Measurements from ENCODE around the gene SPATA20. TPM values are rescaled to one million over a fixed set of nuclear protein-coding genes. Genes with fewer than 3 reads are reported as not detected.
A peak's percentile ranks its signal among the peaks of the same experiment; 100 is the strongest.

Gene SPATA20
- total and polyA plus RNA-seq, 2 of the 13 experiments (the other 11 are each of a cell fraction or from before 2014, with no cell fraction given), result 36.1 to 64.8 TPM

DNA sequence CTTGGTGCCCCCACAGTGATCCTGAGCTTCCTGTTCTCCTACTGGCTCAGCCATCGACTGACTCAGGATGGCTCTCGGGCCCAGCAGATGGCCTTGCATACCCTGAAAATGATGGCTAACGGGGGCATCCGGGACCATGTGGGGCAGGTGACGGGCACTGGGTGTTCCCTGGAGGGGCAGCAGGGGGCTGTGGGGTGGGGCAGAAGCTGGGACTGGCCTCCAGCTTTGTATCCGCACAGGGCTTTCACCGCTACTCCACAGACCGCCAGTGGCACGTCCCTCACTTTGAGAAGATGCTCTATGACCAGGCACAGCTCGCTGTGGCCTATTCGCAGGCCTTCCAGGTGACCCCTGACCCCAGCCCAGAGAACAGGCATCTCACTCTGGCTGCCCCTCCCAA lies 3.0 kb downstream of the SPATA20 start:
- no peak for ATAC-seq
- Histone ChIP-seq H3K9ac (ENCODE audit: insufficient read depth, low read depth, low read length) (no peak overlapping the region), H2AFZ (ENCODE audit: low read length) (no peak overlapping the region), H3K36me3 (replicated peaks in 1 of 2; ENCODE audit: control insufficient read depth in 1 of 2, insufficient read depth in 2 of 2, low read length in 2 of 2) (peaks cover 0 to 5% of the 10 kb centered on the region in 2 experiments; a peak in 3 of 5 replicates), H4K20me1 (ENCODE audit: insufficient read depth, low read length) (no peaks in the 10 kb centered on the region), H3K27me3 (ENCODE audit: control insufficient read depth in 1 of 2, insufficient read depth in 2 of 2, low read length in 2 of 2) (no peaks in the 10 kb centered on the region), H3K4me3 (replicated peaks in 1 of 3; ENCODE audit: insufficient read depth in 1 of 3, low read depth in 2 of 3, low read length in 3 of 3) (no peak overlapping the region), H3K9me3 (ENCODE audit: low read length) (no peaks in the 10 kb centered on the region), H3K27ac (ENCODE audit: extremely low read length, insufficient read depth, low read length) (no peak overlapping the region), H3K4me1 (ENCODE audit: insufficient read depth, low read length) (peaks cover 50% of the 10 kb centered on the region), H3K4me2 (ENCODE audit: low read depth, low read length) (no peak overlapping the region), H3K79me2 (ENCODE audit: insufficient read depth, low read length) (peaks cover 3% of the 10 kb centered on the region)
- WGBS (ENCODE audit: low lambda C conversion rate), result over 99% methylated on average over 10 of the region's 11 CpGs
- intact Hi-C loops (cut with micrococcal nuclease; ENCODE audit: unreplicated experiment) (loop anchor here (10.0 kb wide), 1 partner anchor 405 kb away; no protein-coding TSS in a partner anchor), in situ Hi-C loops (cut with HindIII; ENCODE audit: extremely low pct_ligation_motif_present, low pct_unique_long_range_greater_than_20kb) (loop anchor here (5.0 to 10.0 kb wide), 3 partner anchors 77 to 405 kb away; no protein-coding TSS in a partner anchor)
- ChIA-PET POLR2A (interaction anchor here (1.0 to 3.1 kb wide), 7 partner anchors 8 to 169 kb away, joined by 3 to 20 read pairs (median 7); partner anchors contain the start of genes CACNA1G and LUC7L3), CTCF (ENCODE audit: low intra/inter-chr PET ratio, low total read pairs) (interaction anchor here (1.2 to 1.8 kb wide), 6 partner anchors 26 to 292 kb away, joined by 3 to 10 read pairs (median 5); no protein-coding TSS in a partner anchor)
- FAIRE-seq, result no peak
- TF ChIP-seq PHF20 (CRISPR knock-in tag; IDR thresholded peaks at IDR 0.05) (0 out of 2 replicates have a peak, but pooled peaks have one; percentile 0), TBX2 (CRISPR knock-in tag; IDR thresholded peaks at IDR 0.05; ENCODE audit: borderline replicate concordance) (0 out of 2 replicates have a peak, but pooled peaks have one; percentile 12), TOE1 (CRISPR knock-in tag; IDR thresholded peaks at IDR 0.05) (no peak)
- no peak for DNase-seq (ENCODE audit: low spot score)
- BruUV-seq (replicated peaks), result no TSS peak

DNA sequence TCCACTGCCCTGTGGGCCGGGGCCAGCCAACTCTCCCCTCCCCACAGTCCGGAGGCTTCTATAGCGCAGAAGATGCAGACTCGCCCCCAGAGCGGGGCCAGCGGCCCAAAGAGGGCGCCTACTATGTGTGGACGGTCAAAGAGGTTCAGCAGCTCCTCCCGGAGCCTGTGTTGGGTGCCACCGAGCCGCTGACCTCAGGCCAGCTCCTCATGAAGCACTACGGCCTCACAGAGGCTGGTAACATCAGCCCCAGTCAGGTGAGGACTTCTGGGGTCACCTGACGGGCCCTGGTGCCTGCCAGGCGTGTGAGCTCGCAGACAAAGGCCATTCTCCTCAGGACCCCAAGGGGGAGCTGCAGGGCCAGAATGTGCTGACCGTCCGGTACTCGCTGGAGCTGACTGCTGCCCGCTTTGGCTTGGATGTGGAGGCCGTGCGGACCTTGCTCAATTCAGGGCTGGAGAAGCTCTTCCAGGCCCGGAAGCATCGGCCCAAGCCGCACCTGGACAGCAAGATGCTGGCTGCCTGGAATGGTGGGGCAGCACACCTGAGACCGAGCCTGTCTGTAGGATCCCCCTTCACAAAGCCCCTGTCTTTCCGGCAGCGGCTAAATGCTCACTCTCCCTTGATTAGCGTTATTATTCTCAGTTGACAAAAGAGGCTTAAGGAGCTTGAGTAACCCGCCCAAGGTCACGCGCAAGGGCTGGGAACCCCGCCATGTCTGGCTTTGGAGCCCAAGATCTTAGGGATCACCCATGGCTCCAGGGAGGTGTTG lies 3.9 kb downstream of the SPATA20 start:
- intact Hi-C loops (cut with micrococcal nuclease; ENCODE audit: unreplicated experiment) (no loop called here), in situ Hi-C loops (cut with HindIII; ENCODE audit: extremely low pct_ligation_motif_present, low pct_unique_long_range_greater_than_20kb) (no loop called here)
- Histone ChIP-seq H3K27me3 (ENCODE audit: control insufficient read depth in 1 of 2, insufficient read depth in 2 of 2, low read length in 2 of 2) (no peaks in the 10 kb centered on the region), H3K9me3 (ENCODE audit: low read length) (no peaks in the 10 kb centered on the region), H4K20me1 (ENCODE audit: insufficient read depth, low read length) (no peaks in the 10 kb centered on the region), H3K27ac (ENCODE audit: extremely low read length, insufficient read depth, low read length) (no peak overlapping the region), H3K9ac (ENCODE audit: insufficient read depth, low read depth, low read length) (no peak overlapping the region), H3K36me3 (replicated peaks in 1 of 2; ENCODE audit: control insufficient read depth in 1 of 2, insufficient read depth in 2 of 2, low read length in 2 of 2) (peaks cover 0 to 5% of the 10 kb centered on the region in 2 experiments; a peak in 3 of 5 replicates), H3K79me2 (ENCODE audit: insufficient read depth, low read length) (peaks cover 3% of the 10 kb centered on the region), H2AFZ (ENCODE audit: low read length) (no peak overlapping the region), H3K4me3 (replicated peaks in 1 of 3; ENCODE audit: insufficient read depth in 1 of 3, low read depth in 2 of 3, low read length in 3 of 3) (no peak overlapping the region), H3K4me1 (ENCODE audit: insufficient read depth, low read length) (peaks cover 50% of the 10 kb centered on the region), H3K4me2 (ENCODE audit: low read depth, low read length) (no peak overlapping the region)
- ChIA-PET POLR2A (interaction anchor here (0.7 to 3.1 kb wide), 20 partner anchors 9 to 315 kb away, joined by 3 to 20 read pairs (median 5); partner anchors contain the start of genes CACNA1G, LUC7L3 and TOB1), CTCF (ENCODE audit: low intra/inter-chr PET ratio, low total read pairs) (interaction anchor here (0.9 to 1.8 kb wide), 10 partner anchors 25 to 291 kb away, joined by 3 to 10 read pairs (median 4); no protein-coding TSS in a partner anchor)
- DNase-seq (ENCODE audit: low spot score) (peak; percentile 84), ATAC-seq (peak; percentile 73), FAIRE-seq (peak; percentile 92)
- BruUV-seq (replicated peaks), result no TSS peak
- 73% methylated on average over 24 of the region's 32 CpGs for WGBS (ENCODE audit: low lambda C conversion rate)
- TF ChIP-seq ZBTB20 (CRISPR knock-in tag; IDR thresholded peaks at IDR 0.05; ENCODE audit: borderline replicate concordance, low read depth), result no peak
- TF ChIP-seq, protein P1, sequence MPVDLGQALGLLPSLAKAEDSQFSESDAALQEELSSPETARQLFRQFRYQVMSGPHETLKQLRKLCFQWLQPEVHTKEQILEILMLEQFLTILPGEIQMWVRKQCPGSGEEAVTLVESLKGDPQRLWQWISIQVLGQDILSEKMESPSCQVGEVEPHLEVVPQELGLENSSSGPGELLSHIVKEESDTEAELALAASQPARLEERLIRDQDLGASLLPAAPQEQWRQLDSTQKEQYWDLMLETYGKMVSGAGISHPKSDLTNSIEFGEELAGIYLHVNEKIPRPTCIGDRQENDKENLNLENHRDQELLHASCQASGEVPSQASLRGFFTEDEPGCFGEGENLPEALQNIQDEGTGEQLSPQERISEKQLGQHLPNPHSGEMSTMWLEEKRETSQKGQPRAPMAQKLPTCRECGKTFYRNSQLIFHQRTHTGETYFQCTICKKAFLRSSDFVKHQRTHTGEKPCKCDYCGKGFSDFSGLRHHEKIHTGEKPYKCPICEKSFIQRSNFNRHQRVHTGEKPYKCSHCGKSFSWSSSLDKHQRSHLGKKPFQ (CRISPR knock-in tag; IDR thresholded peaks at IDR 0.05; ENCODE audit: insufficient replicate concordance), result no peak
- TF ChIP-seq HIC2 (CRISPR knock-in tag; IDR thresholded peaks at IDR 0.05; ENCODE audit: low read depth), result no peak; the same call in 1 of the 2 replicates
- no peak for TF ChIP-seq ZNF335 (CRISPR knock-in tag; IDR thresholded peaks at IDR 0.05)
- no peak for TF ChIP-seq REPIN1 (CRISPR knock-in tag; IDR thresholded peaks at IDR 0.05; ENCODE audit: borderline replicate concordance, low read depth)

Data from HepG2 (cell line).